Calu3 (cell line): Measurements from ENCODE around the gene P3H2. TPM values are rescaled to one million over a fixed set of nuclear protein-coding genes. Genes with fewer than 3 reads are reported as not detected.
"Not testable (repeated sequence)": the region's sequence is repeated elsewhere in the genome, so short reads cannot be mapped to it uniquely, and the experiment has no call there.

Source experiments
- BruUV-seq: library from RNA; stranded (reverse); fragments of 400-500 nt; replicated peaks from 2 replicates; lab custom pipeline; 2021; lab: Mats Ljungman, UMichigan
- CTCF ChIA-PET: fragments of 300-600 bp; sonication (Branson Sonifier 250); formaldehyde crosslinking; loops from one replicate; lab custom pipeline; 2022; ENCODE audit warnings: antibody characterized with exemption; lab: Charles Lee
- DNase-seq: peaks from one replicate; pipeline ENCODE4 v3.0.0; 2022
- H3K27ac Mint-ChIP-seq: one replicate; pipeline ENCODE4 v1.8.0; 2022; ENCODE audit warnings: mixed read lengths; ENCODE audit not compliant: unreplicated experiment
- H3K27me3 Mint-ChIP-seq: one replicate; pipeline ENCODE4 v1.8.0; 2022; ENCODE audit warnings: mixed read lengths; ENCODE audit not compliant: unreplicated experiment
- H3K36me3 Mint-ChIP-seq: one replicate; pipeline ENCODE4 v1.8.0; 2022; ENCODE audit warnings: mild to moderate bottlenecking, moderate library complexity, mixed read lengths; ENCODE audit not compliant: insufficient read depth, unreplicated experiment
- H3K4me1 Mint-ChIP-seq: one replicate; pipeline ENCODE4 v1.8.0; 2022; ENCODE audit warnings: mild to moderate bottlenecking, low read depth, mixed read lengths; ENCODE audit not compliant: unreplicated experiment
- H3K4me3 Mint-ChIP-seq: one replicate; pipeline ENCODE4 v1.8.0; 2022; ENCODE audit warnings: mild to moderate bottlenecking, low read depth, moderate library complexity, mixed read lengths; ENCODE audit not compliant: unreplicated experiment
- H3K9me3 Mint-ChIP-seq: one replicate; pipeline ENCODE4 v1.8.0; 2022; ENCODE audit warnings: low read depth, mixed read lengths; ENCODE audit not compliant: unreplicated experiment
- intact Hi-C: fragments of 100-400 bp; cut with micrococcal nuclease; formaldehyde crosslinking; loops from one replicate; pipeline ENCODE4 v1.10.0; 2022; ENCODE audit not compliant: unreplicated experiment
- total RNA-seq: library from RNA; stranded (reverse); gene quantifications from 2 replicates; pipeline ENCODE4 v1.2.3, GENCODE V29; 2022
- TF ChIP-seq, protein P1 (sequence below): fragments of 200-600 bp; IDR thresholded peaks from one replicate; pipeline ENCODE4 v1.8.0; 2022; ENCODE audit warnings: antibody characterized with exemption; ENCODE audit not compliant: unreplicated experiment

P3H2 gene
- total RNA-seq, 1 experiment from 2014 or later, result 7.1 TPM

GRCh38 chr3:190158261-190158660, 37.6 kb upstream of the P3H2 start:
- H3K27ac Mint-ChIP-seq, result no peak overlapping the region
- intact Hi-C loops, result no loop called here
- no peak overlapping the region for H3K4me3 Mint-ChIP-seq
- TF ChIP-seq, protein P1, sequence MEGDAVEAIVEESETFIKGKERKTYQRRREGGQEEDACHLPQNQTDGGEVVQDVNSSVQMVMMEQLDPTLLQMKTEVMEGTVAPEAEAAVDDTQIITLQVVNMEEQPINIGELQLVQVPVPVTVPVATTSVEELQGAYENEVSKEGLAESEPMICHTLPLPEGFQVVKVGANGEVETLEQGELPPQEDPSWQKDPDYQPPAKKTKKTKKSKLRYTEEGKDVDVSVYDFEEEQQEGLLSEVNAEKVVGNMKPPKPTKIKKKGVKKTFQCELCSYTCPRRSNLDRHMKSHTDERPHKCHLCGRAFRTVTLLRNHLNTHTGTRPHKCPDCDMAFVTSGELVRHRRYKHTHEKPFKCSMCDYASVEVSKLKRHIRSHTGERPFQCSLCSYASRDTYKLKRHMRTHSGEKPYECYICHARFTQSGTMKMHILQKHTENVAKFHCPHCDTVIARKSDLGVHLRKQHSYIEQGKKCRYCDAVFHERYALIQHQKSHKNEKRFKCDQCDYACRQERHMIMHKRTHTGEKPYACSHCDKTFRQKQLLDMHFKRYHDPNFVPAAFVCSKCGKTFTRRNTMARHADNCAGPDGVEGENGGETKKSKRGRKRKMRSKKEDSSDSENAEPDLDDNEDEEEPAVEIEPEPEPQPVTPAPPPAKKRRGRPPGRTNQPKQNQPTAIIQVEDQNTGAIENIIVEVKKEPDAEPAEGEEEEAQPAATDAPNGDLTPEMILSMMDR, result no peak
- DNase-seq, result no peak
- H3K36me3 Mint-ChIP-seq, result no peaks in the 10 kb centered on the region
- peaks cover 5% of the 10 kb centered on the region for H3K9me3 Mint-ChIP-seq
- H3K27me3 Mint-ChIP-seq, result no peaks in the 10 kb centered on the region
- H3K4me1 Mint-ChIP-seq, result peaks cover 9% of the 10 kb centered on the region
- CTCF ChIA-PET, result interaction anchor here (0.6 kb wide), 1 partner anchor 48 kb away, joined by 8 read pairs; no protein-coding TSS in a partner anchor
- no TSS peak for BruUV-seq

DNA sequence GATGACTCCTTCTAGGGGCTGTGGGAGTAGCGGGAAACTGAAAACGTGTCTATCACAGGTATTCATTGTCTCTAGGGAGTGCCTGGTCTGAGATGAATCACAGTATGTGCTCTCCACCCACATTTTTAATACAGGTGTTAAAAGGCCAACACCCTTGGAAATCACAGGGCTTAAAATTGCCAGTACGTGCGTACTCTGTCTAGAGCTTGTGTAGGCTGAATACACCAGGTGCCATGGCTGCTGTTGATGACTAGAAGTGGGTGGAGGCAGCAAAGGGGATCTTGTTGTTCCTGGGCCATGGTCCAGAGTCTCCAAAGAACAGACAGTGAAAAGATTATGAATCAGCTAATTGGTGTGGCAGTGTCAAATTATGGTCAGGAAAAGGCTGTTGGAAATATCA, 35.1 kb upstream of the P3H2 start:
- H3K4me1 Mint-ChIP-seq, result peaks cover 9% of the 10 kb centered on the region
- H3K36me3 Mint-ChIP-seq, result no peaks in the 10 kb centered on the region
- TF ChIP-seq, protein P1, result no peak
- DNase-seq, result peak; percentile 17
- CTCF ChIA-PET, result no interaction called here
- H3K9me3 Mint-ChIP-seq, result no peaks in the 10 kb centered on the region
- BruUV-seq, result no TSS peak
- peak overlapping the region; percentile 2 for H3K27ac Mint-ChIP-seq
- intact Hi-C loops, result no loop called here
- no peaks in the 10 kb centered on the region for H3K27me3 Mint-ChIP-seq
- no peak overlapping the region for H3K4me3 Mint-ChIP-seq

DNA sequence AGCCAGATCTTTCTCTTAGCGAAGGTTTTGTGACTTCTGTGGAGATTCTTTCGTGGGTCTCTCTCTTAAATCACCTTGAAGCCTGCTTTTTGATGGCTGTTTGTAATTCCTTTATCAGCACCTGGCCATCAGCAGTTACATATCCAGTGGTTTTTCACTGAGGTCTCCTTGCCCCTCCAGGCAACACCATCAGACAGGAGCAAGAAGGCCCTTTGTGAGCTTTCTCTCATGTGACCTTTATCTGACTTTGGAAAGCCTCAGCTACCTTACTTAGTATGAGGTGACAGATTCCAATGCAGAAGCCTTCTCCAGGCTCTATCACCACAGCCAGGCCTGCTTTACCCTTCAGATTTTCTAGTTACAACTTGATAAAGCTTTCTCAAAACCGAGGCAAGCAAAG, 30.0 kb upstream of the P3H2 start:
- Mint-ChIP-seq H3K36me3 (no peaks in the 10 kb centered on the region), H3K27ac (no peak overlapping the region), H3K9me3 (no peaks in the 10 kb centered on the region), H3K4me1 (peaks cover 2% of the 10 kb centered on the region), H3K27me3 (no peaks in the 10 kb centered on the region), H3K4me3 (no peak overlapping the region)
- no peak for DNase-seq
- no TSS peak for BruUV-seq
- TF ChIP-seq, protein P1, result no peak
- CTCF ChIA-PET, result no interaction called here
- intact Hi-C loops, result no loop called here

GRCh38 chr3:190149830-190150619, 29.3 kb upstream of the P3H2 start:
- H3K27ac Mint-ChIP-seq, DNase-seq, CTCF ChIA-PET, H3K9me3 Mint-ChIP-seq, H3K4me1 Mint-ChIP-seq, H3K36me3 Mint-ChIP-seq, H3K4me3 Mint-ChIP-seq, H3K27me3 Mint-ChIP-seq, BruUV-seq: not testable (repeated sequence)
- intact Hi-C loops, result loop anchor here (10.0 kb wide), 1 partner anchor 1335 kb away; no protein-coding TSS in a partner anchor

- H3K9me3 Mint-ChIP-seq, H3K27me3 Mint-ChIP-seq, DNase-seq, BruUV-seq, H3K36me3 Mint-ChIP-seq, CTCF ChIA-PET, H3K27ac Mint-ChIP-seq, H3K4me3 Mint-ChIP-seq, H3K4me1 Mint-ChIP-seq: not testable (repeated sequence)
- intact Hi-C loops, result loop anchor here (10.0 kb wide), 1 partner anchor 1330 kb away; no protein-coding TSS in a partner anchor
These were observed 24.1 kb upstream of the P3H2 start for GRCh38 chr3:190144793-190145192.
